DND-41 (cell line): ENCODE data around the gene UEVLD.

ENCODE experiments used
- EZH2 ChIP-seq: IDR thresholded peaks from 3 replicates; pipeline ENCODE4 v1.6.1; 2012; ENCODE audit warnings: borderline replicate concordance, low read depth, mild to moderate bottlenecking, moderate library complexity, low read length, inconsistent platforms; ENCODE audit not compliant: severe bottlenecking
- TF ChIP-seq, protein P1 (sequence below): IDR thresholded peaks from 2 replicates; pipeline ENCODE4 v1.5.1; 2012; ENCODE audit warnings: borderline replicate concordance, low read length, moderate library complexity, mild to moderate bottlenecking; ENCODE audit not compliant: poor library complexity, severe bottlenecking; ENCODE audit errors: extremely low read depth

DNA sequence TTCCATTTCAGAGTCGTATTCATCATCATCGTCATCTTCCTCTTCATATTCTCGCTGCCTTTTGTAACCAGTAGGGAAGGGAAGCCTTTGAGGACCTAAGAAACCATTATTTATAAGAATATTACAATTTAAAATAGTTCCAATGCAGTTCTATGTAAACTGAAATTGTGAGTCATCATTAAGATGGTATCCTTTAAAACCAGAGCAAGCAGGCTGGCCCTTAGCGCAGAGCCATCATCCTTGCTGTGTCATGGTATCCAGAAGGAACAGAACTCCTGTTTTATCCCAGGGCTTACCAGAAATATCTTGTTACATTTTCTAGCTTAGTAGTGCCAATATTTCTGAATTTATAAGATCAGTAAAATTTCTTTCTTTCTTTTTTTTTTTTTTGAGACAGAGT is 23.9 kb upstream of the UEVLD start:
- TF ChIP-seq, protein P1, sequence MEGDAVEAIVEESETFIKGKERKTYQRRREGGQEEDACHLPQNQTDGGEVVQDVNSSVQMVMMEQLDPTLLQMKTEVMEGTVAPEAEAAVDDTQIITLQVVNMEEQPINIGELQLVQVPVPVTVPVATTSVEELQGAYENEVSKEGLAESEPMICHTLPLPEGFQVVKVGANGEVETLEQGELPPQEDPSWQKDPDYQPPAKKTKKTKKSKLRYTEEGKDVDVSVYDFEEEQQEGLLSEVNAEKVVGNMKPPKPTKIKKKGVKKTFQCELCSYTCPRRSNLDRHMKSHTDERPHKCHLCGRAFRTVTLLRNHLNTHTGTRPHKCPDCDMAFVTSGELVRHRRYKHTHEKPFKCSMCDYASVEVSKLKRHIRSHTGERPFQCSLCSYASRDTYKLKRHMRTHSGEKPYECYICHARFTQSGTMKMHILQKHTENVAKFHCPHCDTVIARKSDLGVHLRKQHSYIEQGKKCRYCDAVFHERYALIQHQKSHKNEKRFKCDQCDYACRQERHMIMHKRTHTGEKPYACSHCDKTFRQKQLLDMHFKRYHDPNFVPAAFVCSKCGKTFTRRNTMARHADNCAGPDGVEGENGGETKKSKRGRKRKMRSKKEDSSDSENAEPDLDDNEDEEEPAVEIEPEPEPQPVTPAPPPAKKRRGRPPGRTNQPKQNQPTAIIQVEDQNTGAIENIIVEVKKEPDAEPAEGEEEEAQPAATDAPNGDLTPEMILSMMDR: no peak
- TF ChIP-seq EZH2: no peak
